K562 (cell line): ENCODE results near the gene FASTK. TPM values are rescaled to one million over a fixed set of nuclear protein-coding genes. Genes with fewer than 3 reads are reported as not detected.

ENCODE experiments used
- ARID3B ChIP-seq: fragments of 250-450 bp; sonication (Bioruptor Pico); IDR thresholded peaks from 2 replicates; pipeline ENCODE4 v1.4.0; 2020; ENCODE audit warnings: borderline replicate concordance
- BRD9 ChIP-seq: fragments of 450-650 bp; IDR thresholded peaks from 2 replicates; pipeline ENCODE4 v1.6.1; 2018; ENCODE audit warnings: low read depth; ENCODE audit not compliant: partially characterized antibody
- BRF2 ChIP-seq: IDR thresholded peaks from 3 replicates; pipeline ENCODE4 v1.6.1; 2011; ENCODE audit warnings: borderline replicate concordance, mild to moderate bottlenecking; ENCODE audit not compliant: insufficient read length, insufficient read depth
- CLOCK ChIP-seq: fragments of 250-450 bp; sonication (Bioruptor Pico); IDR thresholded peaks from 2 replicates; pipeline ENCODE4 v1.4.0; 2020; ENCODE audit warnings: mild to moderate bottlenecking, moderate library complexity, borderline replicate concordance
- CUX1 ChIP-seq: fragments of 200-800 bp; sonication (Bioruptor generic); IDR thresholded peaks from 2 replicates; pipeline ENCODE4 v1.6.1; 2016; ENCODE audit warnings: missing genetic modification characterization, missing compliant biosample characterization
- ESRRA ChIP-seq: fragments of 450-650 bp; IDR thresholded peaks from 2 replicates; pipeline ENCODE4 v1.6.1; 2014; ENCODE audit warnings: low read depth, mild to moderate bottlenecking, moderate library complexity, borderline replicate concordance
- HNRNPK ChIP-seq: fragments of 200-400 bp; formaldehyde crosslinking; IDR thresholded peaks from one replicate; pipeline ENCODE4 v1.6.1; 2018; ENCODE audit warnings: mild to moderate bottlenecking, low read depth, low read length; ENCODE audit not compliant: poor library complexity, severe bottlenecking
- KAT8 ChIP-seq: fragments of 450-650 bp; IDR thresholded peaks from 2 replicates; pipeline ENCODE4 v1.6.1; 2016; ENCODE audit warnings: low read depth, mild to moderate bottlenecking
- MCM7 ChIP-seq, 2 experiments: fragments of 450-650 bp; IDR thresholded peaks; 2 replicates each; pipeline ENCODE4 v1.6.1; 2016 to 2018
- MECOM ChIP-seq: fragments of 250-450 bp; sonication (Bioruptor Pico); IDR thresholded peaks from 2 replicates; pipeline ENCODE4 v1.8.0; 2022; ENCODE audit warnings: inconsistent platforms
- MIER1 ChIP-seq: fragments of 450-650 bp; IDR thresholded peaks from 2 replicates; pipeline ENCODE4 v1.6.1; 2016; ENCODE audit warnings: antibody characterized with exemption, mild to moderate bottlenecking, low read depth
- POLR2A ChIP-seq: fragments of 450-650 bp; conservative IDR thresholded peaks from 2 replicates; pipeline ENCODE4 v1.6.1; 2016
- TCF7 ChIP-seq: sonication (generic); IDR thresholded peaks from 2 replicates; pipeline ENCODE4 v1.6.1; 2016; ENCODE audit warnings: antibody characterized with exemption, borderline replicate concordance
- ZBTB33 ChIP-seq: sonication (generic); formaldehyde crosslinking; IDR thresholded peaks from 2 replicates; pipeline ENCODE4 v1.8.1; 2023; ENCODE audit warnings: mild to moderate bottlenecking, missing genetic modification reagents
- ZNF140 ChIP-seq: fragments of 250-450 bp; sonication (Bioruptor Pico); IDR thresholded peaks from 2 replicates; pipeline ENCODE4 v1.8.0; 2021; ENCODE audit warnings: moderate library complexity, mild to moderate bottlenecking, inconsistent platforms
- ZNF282 ChIP-seq: sonication (generic); formaldehyde crosslinking; IDR thresholded peaks from 2 replicates; pipeline ENCODE4 v1.8.1; 2023; ENCODE audit warnings: missing genetic modification reagents
- ZNF764 ChIP-seq: fragments of 250-450 bp; sonication (Bioruptor Pico); IDR thresholded peaks from 2 replicates; pipeline ENCODE4 v1.4.0; 2020; ENCODE audit warnings: low read depth, mild to moderate bottlenecking, moderate library complexity
- polyA plus RNA-seq, 8 experiments: library from polyadenylated mRNA; depleted of rRNA in 4 of 8; stranded (reverse) in 5 of 8; unstranded in 3 of 8; fragments of >200 nt; fragmentation: Nextera tagmentation in 2 of 8; fragmentation: Illumina TruSeq in 1 of 8; extraction: Ambion mirVana in 2 of 8; extraction: Trizol in 1 of 8; gene quantifications; 2 replicates each; pipeline versions ENCODE4 v1.2.1 to v1.2.3, GENCODE V29; 2011 to 2014; ENCODE audit warnings: inconsistent platforms in 1 of 8, missing spikeins in 1 of 8
- total RNA-seq, 7 experiments: library from RNA; depleted of rRNA in 6 of 7; stranded (reverse); fragments of >200 nt in 6 of 7; fragmentation: Illumina TruSeq in 2 of 7; extraction: Trizol in 2 of 7; gene quantifications; 2 replicates each; pipeline versions ENCODE4 v1.2.1 to v1.2.3, GENCODE V29; 2011 to 2021; ENCODE audit warnings: low replicate concordance in 1 of 7

FASTK gene
- total and polyA plus RNA-seq, 9 of the 15 experiments (the other 6 are each of a cell fraction or from before 2014, with no cell fraction given) = 0.51 to 150 (median 48.2) TPM

GRCh38 chr7:151062111-151062398 is 18.6 kb downstream of the FASTK start (continued):
- TF ChIP-seq ARID3B (CRISPR knock-in tag) (no peak), BRD9 (no peak), ZNF764 (CRISPR knock-in tag) (no peak), POLR2A (peak; percentile 78), ESRRA (no peak), MCM7 (IDR thresholded peaks at IDR 0.05) (no peak), KAT8 (no peak), CLOCK (no peak), HNRNPK (no peak), MIER1 (no peak), CUX1 (CRISPR knock-in tag) (no peak), MECOM (CRISPR knock-in tag) (no peak), TCF7 (no peak), BRF2 (no peak), ZBTB33 (peak; percentile 39; the same call in 1 of the 2 replicates), ZNF140 (CRISPR knock-in tag) (no peak), ZNF282 (0 out of 2 replicates have a peak, but pooled peaks have one; percentile 41)
